ENCODE data around the gene EIF4G3.

The EIF4G3 gene

GRCh38 chr1:20787840-20788795 lies 388.6 kb downstream of the EIF4G3 start:
- Histone ChIP-seq H3K4me3 (ENCODE audit: extremely low read depth, insufficient read depth, low read length, poor library complexity, severe bottlenecking) (peak overlapping the region; percentile 96), H3K27ac (ENCODE audit: low read depth, low read length, severe bottlenecking) (peak overlapping the region; percentile 98), H3K36me3 (ENCODE audit: control insufficient read depth, insufficient read depth, low read length) (peaks cover 10% of the 10 kb centered on the region), H3K9me3 (ENCODE audit: control insufficient read depth, low read length) (no peaks in the 10 kb centered on the region), H3K4me1 (ENCODE audit: control insufficient read depth, insufficient read depth, low read length, poor library complexity, severe bottlenecking) (no peaks in the 10 kb centered on the region)
- WGBS, 2 experiments (ENCODE audit: insufficient coverage in 2 of 2) = 40 to 53% methylated on average over 13 to 19 of the region's 22 CpGs

DNA sequence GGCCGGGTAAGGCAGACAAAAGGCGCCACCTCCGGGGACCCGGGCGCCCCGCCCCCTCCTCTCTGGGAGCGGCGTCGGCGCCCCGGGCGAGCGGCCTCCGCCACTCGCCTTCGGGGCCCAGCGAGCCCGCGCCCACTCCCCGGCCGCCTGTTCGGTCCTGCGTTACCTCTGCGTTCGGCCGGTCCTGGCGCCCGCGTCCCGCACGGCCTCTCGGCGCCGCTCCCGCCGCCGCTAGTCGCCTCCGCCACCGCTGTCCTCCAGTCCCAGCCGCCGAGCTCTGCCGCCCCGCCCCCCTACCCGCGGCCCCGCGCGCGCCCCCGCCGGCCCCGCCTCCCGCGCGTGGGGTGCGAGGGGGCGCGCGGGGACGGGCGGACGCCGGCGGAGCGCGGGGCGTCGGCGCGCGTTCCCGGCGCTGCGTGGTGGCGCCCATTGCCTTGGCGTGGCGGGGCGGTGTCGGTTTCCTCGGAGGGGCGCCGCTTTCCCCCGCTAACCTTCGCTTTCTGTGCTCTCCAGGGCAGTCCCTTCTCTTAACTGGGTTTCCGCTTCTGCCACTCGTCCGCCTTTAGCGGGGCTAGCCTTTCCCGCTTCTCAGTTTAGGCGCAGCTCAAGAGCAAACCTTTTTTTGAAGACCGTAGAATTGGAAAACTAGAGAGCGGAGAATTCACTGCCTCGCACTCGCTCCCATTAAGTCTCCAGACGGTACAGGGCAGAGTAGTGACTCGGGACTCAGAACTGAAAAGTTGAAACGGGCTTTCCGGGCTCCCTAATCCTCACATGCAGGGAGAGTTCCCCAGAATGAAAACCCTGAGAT lies 389.5 kb downstream of the EIF4G3 start, which contains the start of gene HP1BP3:
Gene HP1BP3 (minus strand): TSS at position 279 of the 811 bp plus-strand sequence. CDS start 6,867 bp downstream, outside the sequence.
- H3K4me1 ChIP-seq (ENCODE audit: control insufficient read depth, insufficient read depth, low read length, poor library complexity, severe bottlenecking) = no peaks in the 10 kb centered on the region
- peak within 1 kb of the TSS; percentile 96 for H3K4me3 ChIP-seq (ENCODE audit: extremely low read depth, insufficient read depth, low read length, poor library complexity, severe bottlenecking)
- peaks cover 17% of the 10 kb centered on the region for H3K36me3 ChIP-seq (ENCODE audit: control insufficient read depth, insufficient read depth, low read length)
- 0 to 1% methylated on average over 49 to 78 of the region's 99 CpGs for WGBS, 2 experiments (ENCODE audit: insufficient coverage in 2 of 2)
- H3K9me3 ChIP-seq (ENCODE audit: control insufficient read depth, low read length) = no peaks in the 10 kb centered on the region
- H3K27ac ChIP-seq (ENCODE audit: low read depth, low read length, severe bottlenecking) = peak within 1 kb of the TSS; percentile 98

- peaks cover 24% of the 10 kb centered on the region for H3K36me3 ChIP-seq (ENCODE audit: control insufficient read depth, insufficient read depth, low read length)
- 1% methylated on average over 57 to 60 of the region's 102 CpGs for WGBS, 2 experiments (ENCODE audit: insufficient coverage in 2 of 2)
- H3K9me3 ChIP-seq (ENCODE audit: control insufficient read depth, low read length) = no peaks in the 10 kb centered on the region
- no peaks in the 10 kb centered on the region for H3K4me1 ChIP-seq (ENCODE audit: control insufficient read depth, insufficient read depth, low read length, poor library complexity, severe bottlenecking)
- H3K27ac ChIP-seq (ENCODE audit: low read depth, low read length, severe bottlenecking) = peak overlapping the region; percentile 98
- peak overlapping the region; percentile 96 for H3K4me3 ChIP-seq (ENCODE audit: extremely low read depth, insufficient read depth, low read length, poor library complexity, severe bottlenecking)
These were observed 390.3 kb downstream of the EIF4G3 start for GRCh38 chr1:20786253-20787028.

DNA sequence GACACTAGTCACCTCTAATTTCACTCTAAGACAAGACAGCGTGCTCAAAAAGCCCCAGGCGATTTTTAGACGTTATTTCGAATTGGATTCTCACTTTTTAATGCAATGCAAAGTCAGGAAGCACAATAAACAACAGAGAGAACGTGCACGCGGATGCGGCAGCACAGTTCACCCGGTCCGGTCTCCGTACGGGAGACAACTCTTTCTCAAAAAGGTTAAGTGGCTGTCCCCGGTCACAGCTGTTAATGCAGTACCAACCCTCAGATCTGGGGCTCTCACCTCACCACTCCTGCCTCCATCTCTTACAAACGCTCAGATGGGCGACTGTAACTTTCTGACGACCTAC lies 390.8 kb downstream of the EIF4G3 start:
- Histone ChIP-seq H3K27ac (ENCODE audit: low read depth, low read length, severe bottlenecking) (peak overlapping the region; percentile 98), H3K9me3 (ENCODE audit: control insufficient read depth, low read length) (no peaks in the 10 kb centered on the region), H3K4me1 (ENCODE audit: control insufficient read depth, insufficient read depth, low read length, poor library complexity, severe bottlenecking) (no peaks in the 10 kb centered on the region), H3K4me3 (ENCODE audit: extremely low read depth, insufficient read depth, low read length, poor library complexity, severe bottlenecking) (peak overlapping the region; percentile 96), H3K36me3 (ENCODE audit: control insufficient read depth, insufficient read depth, low read length) (peaks cover 24% of the 10 kb centered on the region)
- WGBS, 2 experiments (ENCODE audit: insufficient coverage in 2 of 2) = 0 to 1% methylated on average over 14 to 16 of the region's 16 CpGs

DNA sequence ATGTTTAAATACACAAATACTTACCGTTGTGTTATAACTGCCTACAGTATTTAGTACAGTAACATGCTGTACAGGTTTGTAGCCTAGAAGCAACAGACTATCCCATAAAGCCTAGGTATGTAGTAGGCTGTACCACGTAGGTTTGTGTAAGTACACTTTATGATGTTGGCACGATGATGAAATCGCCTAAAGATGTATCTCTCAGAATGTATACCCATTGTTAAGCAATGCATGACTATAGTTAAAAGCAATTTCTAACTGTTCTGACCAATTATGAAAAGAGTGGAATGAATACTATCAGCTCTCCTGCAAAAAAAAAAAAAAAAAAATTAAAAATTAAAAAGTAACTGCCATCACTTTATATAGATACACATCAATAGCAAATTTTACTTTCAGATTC lies 401.0 kb downstream of the EIF4G3 start:
- Histone ChIP-seq H3K36me3 (ENCODE audit: control insufficient read depth, insufficient read depth, low read length) (peaks cover 92% of the 10 kb centered on the region), H3K4me3 (ENCODE audit: extremely low read depth, insufficient read depth, low read length, poor library complexity, severe bottlenecking) (no peak overlapping the region), H3K27ac (ENCODE audit: low read depth, low read length, severe bottlenecking) (no peak overlapping the region), H3K9me3 (ENCODE audit: control insufficient read depth, low read length) (no peaks in the 10 kb centered on the region), H3K4me1 (ENCODE audit: control insufficient read depth, insufficient read depth, low read length, poor library complexity, severe bottlenecking) (no peaks in the 10 kb centered on the region)
- 100% methylated on average over 1 of the region's 4 CpGs; no CpG with 5 or more reads in 1 of the 2 experiments for WGBS, 2 experiments (ENCODE audit: insufficient coverage in 2 of 2)

DNA sequence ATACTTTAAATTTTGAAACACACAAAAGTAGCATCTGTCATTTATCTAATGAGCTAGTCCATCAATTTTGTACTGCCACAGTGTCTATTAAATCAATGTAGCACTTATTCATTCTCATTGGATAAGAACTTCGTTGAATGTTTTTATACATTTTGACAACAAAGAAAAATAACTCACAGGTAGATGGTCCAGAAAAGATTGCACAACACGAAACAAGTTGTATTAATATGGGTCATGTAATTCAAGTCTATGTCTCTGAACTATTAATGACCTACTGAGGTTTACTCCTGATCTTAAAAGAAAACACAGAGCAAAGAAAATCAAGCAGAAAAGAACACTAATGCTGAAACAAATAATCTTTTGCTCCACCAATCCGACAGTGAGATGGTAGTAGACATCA lies 404.9 kb downstream of the EIF4G3 start:
- no CpG with 5 or more reads among the region's 3 CpGs for whole genome bisulfite sequencing, 2 experiments (ENCODE audit: insufficient coverage in 2 of 2)
- no peak overlapping the region for H3K27ac ChIP-seq (ENCODE audit: low read depth, low read length, severe bottlenecking)
- no peak overlapping the region for H3K4me3 ChIP-seq (ENCODE audit: extremely low read depth, insufficient read depth, low read length, poor library complexity, severe bottlenecking)
- peaks cover 98% of the 10 kb centered on the region for H3K36me3 ChIP-seq (ENCODE audit: control insufficient read depth, insufficient read depth, low read length)
- H3K4me1 ChIP-seq (ENCODE audit: control insufficient read depth, insufficient read depth, low read length, poor library complexity, severe bottlenecking) = no peaks in the 10 kb centered on the region
- H3K9me3 ChIP-seq (ENCODE audit: control insufficient read depth, low read length) = no peaks in the 10 kb centered on the region

GRCh38 chr1:20770314-20771087 lies 406.2 kb downstream of the EIF4G3 start:
- Histone ChIP-seq H3K36me3 (ENCODE audit: control insufficient read depth, insufficient read depth, low read length) (peaks cover 98% of the 10 kb centered on the region), H3K4me3 (ENCODE audit: extremely low read depth, insufficient read depth, low read length, poor library complexity, severe bottlenecking) (no peak overlapping the region), H3K9me3 (ENCODE audit: control insufficient read depth, low read length) (no peaks in the 10 kb centered on the region), H3K4me1 (ENCODE audit: control insufficient read depth, insufficient read depth, low read length, poor library complexity, severe bottlenecking) (no peaks in the 10 kb centered on the region), H3K27ac (ENCODE audit: low read depth, low read length, severe bottlenecking) (no peak overlapping the region)
- 95 to 100% methylated on average over 3 to 5 of the region's 6 CpGs for whole genome bisulfite sequencing, 2 experiments (ENCODE audit: insufficient coverage in 2 of 2)

DNA sequence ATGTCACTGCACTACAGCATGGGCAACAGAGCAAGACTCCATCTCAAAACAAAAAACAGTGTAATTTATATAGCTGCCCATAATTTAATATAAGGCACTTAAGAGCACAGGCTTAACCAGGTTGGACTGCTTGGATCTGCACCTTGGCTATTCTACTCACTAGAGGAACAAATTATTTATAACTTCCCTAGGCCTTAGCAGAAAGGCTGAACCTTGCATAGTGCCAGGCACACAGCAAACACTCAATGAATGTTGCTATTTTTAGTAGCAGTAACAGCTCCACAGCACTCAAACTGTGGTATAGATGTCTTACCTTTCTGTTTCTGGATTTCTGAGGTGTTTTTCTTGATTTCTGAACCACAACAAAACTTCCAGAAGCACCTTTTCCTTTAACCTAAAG lies 409.4 kb downstream of the EIF4G3 start:
- Histone ChIP-seq H3K27ac (ENCODE audit: low read depth, low read length, severe bottlenecking) (no peak overlapping the region), H3K9me3 (ENCODE audit: control insufficient read depth, low read length) (no peaks in the 10 kb centered on the region), H3K4me1 (ENCODE audit: control insufficient read depth, insufficient read depth, low read length, poor library complexity, severe bottlenecking) (no peaks in the 10 kb centered on the region), H3K4me3 (ENCODE audit: extremely low read depth, insufficient read depth, low read length, poor library complexity, severe bottlenecking) (no peak overlapping the region), H3K36me3 (ENCODE audit: control insufficient read depth, insufficient read depth, low read length) (peaks cover 99% of the 10 kb centered on the region)

- no peaks in the 10 kb centered on the region for H3K4me1 ChIP-seq (ENCODE audit: control insufficient read depth, insufficient read depth, low read length, poor library complexity, severe bottlenecking)
- no peak overlapping the region for H3K4me3 ChIP-seq (ENCODE audit: extremely low read depth, insufficient read depth, low read length, poor library complexity, severe bottlenecking)
- peaks cover 100% of the 10 kb centered on the region for H3K36me3 ChIP-seq (ENCODE audit: control insufficient read depth, insufficient read depth, low read length)
- no peak overlapping the region for H3K27ac ChIP-seq (ENCODE audit: low read depth, low read length, severe bottlenecking)
- no CpG with 5 or more reads among the region's 3 CpGs for WGBS, 2 experiments (ENCODE audit: insufficient coverage in 2 of 2)
- H3K9me3 ChIP-seq (ENCODE audit: control insufficient read depth, low read length) = no peaks in the 10 kb centered on the region
These were observed 413.3 kb downstream of the EIF4G3 start for GRCh38 chr1:20763417-20763816.

GRCh38 chr1:20760322-20760721 lies 416.4 kb downstream of the EIF4G3 start:
- no peaks in the 10 kb centered on the region for H3K9me3 ChIP-seq (ENCODE audit: control insufficient read depth, low read length)
- H3K4me3 ChIP-seq (ENCODE audit: extremely low read depth, insufficient read depth, low read length, poor library complexity, severe bottlenecking) = no peak overlapping the region
- H3K36me3 ChIP-seq (ENCODE audit: control insufficient read depth, insufficient read depth, low read length) = peaks cover 97% of the 10 kb centered on the region
- H3K4me1 ChIP-seq (ENCODE audit: control insufficient read depth, insufficient read depth, low read length, poor library complexity, severe bottlenecking) = no peaks in the 10 kb centered on the region
- 87 to 96% methylated on average over 6 of the region's 6 CpGs for WGBS, 2 experiments (ENCODE audit: insufficient coverage in 2 of 2)
- H3K27ac ChIP-seq (ENCODE audit: low read depth, low read length, severe bottlenecking) = no peak overlapping the region

All from mesodermal cell (in vitro differentiated cells).